Measurements from ENCODE around the gene DROSHA.

The DROSHA gene

DNA sequence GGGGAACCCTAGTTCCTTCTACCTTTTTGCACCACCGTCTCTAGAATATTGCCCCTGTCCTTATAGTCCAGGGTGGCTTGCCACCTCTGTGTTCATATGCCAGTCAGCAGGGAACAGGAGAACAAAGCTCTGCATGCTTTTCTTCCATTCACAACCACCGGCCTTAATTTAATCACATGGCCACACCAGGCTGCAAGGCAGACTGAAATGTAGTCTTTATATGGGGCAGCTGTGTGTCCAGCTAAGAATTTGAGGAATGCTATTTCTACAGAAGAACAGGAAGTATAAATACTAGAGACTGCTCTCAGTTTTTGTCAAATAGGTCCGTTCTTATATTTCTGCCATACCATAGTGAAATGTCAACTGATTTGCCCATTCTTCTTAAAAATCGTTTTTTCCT lies 6.0 kb upstream of the DROSHA start:
- DNase-seq (no peak), ATAC-seq (no peak)
- H3K9me3 Mint-ChIP-seq: no peaks in the 10 kb centered on the region
- no peaks in the 10 kb centered on the region for H3K27me3 Mint-ChIP-seq
- peaks cover 15% of the 10 kb centered on the region for H3K4me1 Mint-ChIP-seq
- no peak overlapping the region for H3K27ac Mint-ChIP-seq
- no peak overlapping the region for H3K4me3 Mint-ChIP-seq

DNA sequence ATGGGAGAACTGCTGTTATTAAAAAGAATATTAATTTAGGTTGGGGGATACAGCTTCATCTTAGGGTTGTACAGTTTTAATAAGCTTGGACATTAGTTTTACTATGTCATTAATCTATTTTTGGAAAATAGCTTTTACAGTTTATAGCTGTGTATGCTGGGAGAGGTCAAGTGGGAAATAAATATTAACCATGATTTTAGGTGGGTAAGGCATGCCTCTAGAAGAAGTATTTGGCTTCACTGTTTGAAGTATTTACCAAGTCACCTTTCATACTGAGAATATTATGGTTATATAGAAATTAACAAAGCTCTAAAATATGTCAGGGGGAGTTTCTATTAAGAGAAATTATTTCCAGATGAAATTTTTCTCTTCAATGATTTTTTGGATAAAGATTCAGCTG lies 5.5 kb upstream of the DROSHA start:
- H3K27ac Mint-ChIP-seq: peak overlapping the region in 1 of 2 donors; percentile 38
- no peaks in the 10 kb centered on the region for H3K9me3 Mint-ChIP-seq
- peaks cover 15% of the 10 kb centered on the region for H3K4me1 Mint-ChIP-seq
- no peaks in the 10 kb centered on the region for H3K27me3 Mint-ChIP-seq
- ATAC-seq (no peak), DNase-seq (no peak)
- H3K4me3 Mint-ChIP-seq: no peak overlapping the region

DNA sequence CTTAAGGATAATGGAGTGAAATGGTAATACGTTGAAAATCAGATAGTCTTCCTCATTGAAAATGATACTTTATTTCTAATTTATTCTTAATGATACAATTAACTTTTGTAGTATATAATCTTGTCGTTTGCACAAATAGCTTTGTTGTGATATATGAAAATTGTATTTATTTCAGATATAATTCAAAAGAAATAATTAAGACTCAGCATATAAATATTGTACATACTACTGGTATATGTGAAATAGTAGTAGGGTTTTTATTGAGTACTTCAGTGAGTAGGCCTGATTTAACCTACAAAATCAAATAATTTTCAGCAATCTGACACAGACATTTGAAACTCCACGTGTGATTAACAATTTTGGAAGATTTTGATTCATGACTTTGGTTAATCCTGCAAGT lies 5.0 kb upstream of the DROSHA start:
- H3K27ac Mint-ChIP-seq: no peak overlapping the region
- no peaks in the 10 kb centered on the region for H3K9me3 Mint-ChIP-seq
- ATAC-seq (no peak), DNase-seq (no peak)
- H3K4me1 Mint-ChIP-seq: peaks cover 15% of the 10 kb centered on the region
- H3K27me3 Mint-ChIP-seq: no peaks in the 10 kb centered on the region
- no peak overlapping the region for H3K4me3 Mint-ChIP-seq

DNA sequence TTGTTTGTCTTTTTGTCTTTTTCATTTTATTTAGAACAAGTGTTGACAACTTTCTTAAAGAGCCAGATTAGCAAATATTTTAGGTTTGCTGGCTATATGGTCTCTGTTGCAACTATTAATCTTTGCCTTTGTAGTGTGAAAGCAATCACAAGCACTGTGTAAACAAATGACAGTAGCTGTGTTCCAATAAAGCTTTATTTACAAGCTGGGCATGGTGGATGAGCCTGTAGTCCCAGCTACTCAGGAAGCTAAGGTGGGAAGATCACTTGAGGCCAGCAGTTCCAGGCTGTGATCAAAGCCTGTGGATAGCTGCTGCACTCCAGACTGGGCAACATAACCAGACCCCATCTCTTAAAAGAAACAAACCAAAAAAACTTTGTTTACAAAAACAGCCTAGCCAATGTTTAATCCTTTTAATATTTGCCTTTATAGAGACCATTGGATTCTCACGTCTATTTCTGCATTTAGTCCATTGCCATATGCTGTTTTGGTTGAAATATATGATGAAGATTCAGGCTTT lies 2.7 kb upstream of the DROSHA start:
- DNase-seq (no peak), ATAC-seq (no peak)
- H3K9me3 Mint-ChIP-seq: no peaks in the 10 kb centered on the region
- H3K27me3 Mint-ChIP-seq: no peaks in the 10 kb centered on the region
- no peak overlapping the region for H3K4me3 Mint-ChIP-seq
- H3K4me1 Mint-ChIP-seq: peaks cover 28% of the 10 kb centered on the region
- no peak overlapping the region for H3K27ac Mint-ChIP-seq

DNA sequence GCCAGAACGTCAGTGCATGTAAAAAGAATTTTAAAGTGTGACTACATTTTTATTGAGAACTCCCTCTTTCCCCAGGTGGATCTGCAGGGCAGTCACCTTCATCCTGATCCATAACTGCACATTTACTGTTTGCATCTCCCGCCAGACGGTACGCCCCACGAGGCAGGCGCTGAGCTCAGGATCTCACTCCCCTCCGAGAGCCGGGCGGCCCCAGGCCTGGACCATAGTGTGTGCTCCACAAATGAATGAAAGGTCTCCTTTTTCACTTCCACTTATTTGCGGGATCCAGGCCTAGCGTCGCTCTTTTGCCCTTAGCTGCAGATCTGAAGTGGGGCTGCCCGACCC lies 378 bp downstream of the DROSHA start:
- Mint-ChIP-seq H3K9me3 (no peaks in the 10 kb centered on the region), H3K4me1 (peaks cover 44% of the 10 kb centered on the region)
- DNase-seq: peak in 1 of 2 donors; percentile 31

DNA sequence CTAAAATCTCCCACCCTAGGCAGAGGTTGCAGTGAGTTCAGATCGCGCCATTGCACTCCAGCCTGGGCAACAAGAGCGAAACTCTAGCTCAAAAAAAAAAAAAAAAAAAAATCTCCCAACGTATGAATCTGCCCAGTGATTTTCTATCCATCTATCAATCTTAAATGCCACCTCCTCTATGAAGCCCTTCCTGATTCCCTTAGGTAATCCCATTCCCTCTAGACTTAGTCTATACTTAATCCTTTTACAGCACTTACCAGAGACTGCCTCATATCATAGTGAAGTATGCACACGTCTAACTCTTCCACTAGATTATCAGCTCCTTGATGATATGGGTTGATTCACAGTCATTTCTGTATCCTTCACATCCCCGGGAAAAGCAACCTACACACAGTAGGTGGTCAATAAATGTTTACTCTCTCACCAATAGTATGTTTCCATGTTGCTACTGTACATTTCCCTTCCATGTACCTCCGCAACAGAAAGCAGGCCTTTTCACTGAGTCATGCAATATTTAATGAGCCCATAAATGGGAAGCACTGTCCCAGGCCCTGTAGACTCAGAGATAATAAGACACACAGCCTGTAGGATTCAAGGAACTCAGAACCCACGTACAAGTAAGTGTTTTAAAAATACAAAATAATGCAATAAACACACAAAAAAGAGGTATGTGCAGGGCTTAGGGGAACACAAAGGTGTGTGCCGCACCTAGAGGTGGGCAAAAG lies 1.2 kb downstream of the DROSHA start:
- peaks cover 44% of the 10 kb centered on the region for H3K4me1 Mint-ChIP-seq
- H3K9me3 Mint-ChIP-seq: no peaks in the 10 kb centered on the region
- ATAC-seq: no peak
- H3K27me3 Mint-ChIP-seq: no peaks in the 10 kb centered on the region
- DNase-seq: no peak
- H3K4me3 Mint-ChIP-seq: peak overlapping the region; percentile 87 to 90
- no peak overlapping the region for H3K27ac Mint-ChIP-seq

More for the DNA sequence above, 378 bp downstream of the DROSHA start:
- ATAC-seq: peak; percentile 65
- Mint-ChIP-seq H3K27ac (peak overlapping the region; percentile 93 to 94), H3K27me3 (no peaks in the 10 kb centered on the region), H3K4me3 (peak overlapping the region; percentile 87 to 90)

DNA sequence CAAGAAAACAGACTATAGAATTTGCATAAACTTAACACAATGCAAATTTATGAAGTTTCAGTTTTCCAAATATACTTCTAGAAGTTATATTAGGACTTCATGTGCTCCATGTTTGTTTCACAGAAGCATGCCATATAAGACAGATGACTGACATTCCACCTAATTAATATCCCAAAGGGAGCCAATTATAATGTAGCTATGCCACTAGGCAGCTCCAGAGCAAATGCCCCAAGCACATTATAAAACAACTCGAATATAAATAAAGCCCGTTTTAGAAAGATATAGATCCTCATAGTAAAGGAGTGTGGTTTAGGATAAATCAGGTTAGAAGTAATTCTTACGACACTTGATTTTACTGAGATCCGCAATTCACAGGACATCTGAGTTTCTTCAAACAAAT lies 8.9 kb downstream of the DROSHA start:
- no peaks in the 10 kb centered on the region for H3K9me3 Mint-ChIP-seq
- ATAC-seq (no peak), DNase-seq (no peak)
- H3K27me3 Mint-ChIP-seq: no peaks in the 10 kb centered on the region
- no peak overlapping the region for H3K27ac Mint-ChIP-seq
- peaks cover under 1% of the 10 kb centered on the region for H3K4me1 Mint-ChIP-seq
- H3K4me3 Mint-ChIP-seq: no peak overlapping the region

DNA sequence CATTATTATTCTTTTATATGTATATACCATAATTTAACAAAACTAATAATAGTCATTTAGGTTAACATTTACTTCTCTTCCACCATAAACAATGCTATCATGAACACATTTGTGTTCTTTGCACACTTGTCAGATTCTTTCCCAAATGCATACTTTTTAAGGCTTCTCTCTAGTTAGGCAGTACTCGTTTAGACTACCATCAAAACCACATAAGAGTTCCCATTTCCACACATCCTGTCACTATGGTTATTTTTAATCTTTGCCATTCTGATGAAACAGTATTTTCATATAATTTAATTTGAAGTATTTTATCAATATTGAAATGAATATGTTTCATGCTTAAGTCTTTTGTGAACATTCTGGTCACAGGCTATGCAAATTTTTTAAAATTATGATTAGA lies 15.1 kb downstream of the DROSHA start:
- H3K27me3 Mint-ChIP-seq: no peaks in the 10 kb centered on the region
- H3K4me3 Mint-ChIP-seq: no peak overlapping the region
- DNase-seq (no peak), ATAC-seq (no peak)
- H3K27ac Mint-ChIP-seq: peak overlapping the region in 1 of 2 donors; percentile 25
- H3K4me1 Mint-ChIP-seq: peaks cover 6% of the 10 kb centered on the region
- no peaks in the 10 kb centered on the region for H3K9me3 Mint-ChIP-seq

DNA sequence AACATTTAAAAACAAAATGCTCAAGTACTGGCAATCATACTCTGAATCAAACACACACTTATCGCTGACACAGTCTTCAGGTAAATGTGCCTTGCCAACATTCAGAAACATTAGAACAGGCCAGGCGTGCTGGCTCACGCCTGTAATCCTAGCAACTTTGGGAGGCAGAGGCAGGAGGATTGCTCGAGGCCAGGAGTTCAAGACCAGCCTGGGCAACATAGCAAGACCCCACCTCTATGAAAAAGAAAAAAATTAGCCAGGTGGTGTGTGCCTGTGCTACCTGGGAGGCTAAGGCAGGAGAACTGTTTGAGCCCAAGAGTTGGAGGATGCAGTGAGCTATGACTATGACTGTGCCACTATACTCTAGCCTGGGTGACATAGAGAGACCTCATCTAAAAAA lies 20.6 kb downstream of the DROSHA start:
- Mint-ChIP-seq H3K4me3 (no peak overlapping the region), H3K4me1 (no peaks in the 10 kb centered on the region), H3K9me3 (no peaks in the 10 kb centered on the region), H3K27ac (no peak overlapping the region), H3K27me3 (no peaks in the 10 kb centered on the region)
- DNase-seq (no peak), ATAC-seq (no peak)

DNA sequence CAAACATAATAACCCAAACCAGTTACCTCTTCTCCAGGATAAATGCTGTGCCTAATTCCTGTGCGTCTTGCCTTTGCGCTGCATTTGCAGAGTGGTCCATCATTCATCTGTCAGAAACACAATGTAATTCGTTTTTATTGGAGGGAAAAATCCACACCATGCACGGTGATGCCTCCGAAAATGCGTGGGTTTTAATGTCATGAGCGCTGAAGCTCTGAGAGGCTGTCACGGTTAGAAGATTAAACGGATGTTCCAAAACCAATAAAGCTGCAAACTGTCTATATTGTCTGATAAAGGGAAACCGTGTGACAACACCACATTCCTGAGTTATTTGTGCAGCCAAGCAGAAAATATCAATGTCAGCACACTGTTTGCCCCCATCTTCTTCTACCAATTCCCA lies 27.4 kb downstream of the DROSHA start:
- Mint-ChIP-seq H3K27me3 (no peaks in the 10 kb centered on the region), H3K4me3 (no peak overlapping the region), H3K4me1 (no peaks in the 10 kb centered on the region), H3K9me3 (no peaks in the 10 kb centered on the region), H3K27ac (no peak overlapping the region)
- DNase-seq (no peak), ATAC-seq (no peak)

DNA sequence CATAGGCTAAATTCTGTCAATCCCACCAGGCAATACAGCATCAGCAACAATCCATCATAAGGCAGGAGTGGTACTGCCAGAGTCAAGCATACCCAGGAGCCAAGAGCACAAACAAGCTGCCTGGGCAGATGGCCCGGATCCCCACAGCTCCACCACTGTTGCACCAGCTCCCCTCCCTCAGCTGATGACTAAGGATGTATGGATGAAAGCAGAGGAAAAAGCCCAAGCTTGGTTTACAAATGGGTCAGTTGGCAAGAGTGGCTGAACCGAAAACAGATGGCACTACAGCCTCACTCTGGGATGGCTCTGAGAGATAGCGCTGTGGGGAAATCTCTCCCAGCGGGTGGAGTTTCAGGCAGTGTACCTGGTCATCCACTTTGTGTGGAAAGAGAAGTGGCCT lies 29.4 kb downstream of the DROSHA start:
- no peaks in the 10 kb centered on the region for H3K27me3 Mint-ChIP-seq
- H3K4me1 Mint-ChIP-seq: no peaks in the 10 kb centered on the region
- no peak for DNase-seq
- peak overlapping the region in 1 of 2 donors; percentile 43 for H3K27ac Mint-ChIP-seq
- ATAC-seq: no peak
- H3K9me3 Mint-ChIP-seq: no peaks in the 10 kb centered on the region
- no peak overlapping the region for H3K4me3 Mint-ChIP-seq

DNA sequence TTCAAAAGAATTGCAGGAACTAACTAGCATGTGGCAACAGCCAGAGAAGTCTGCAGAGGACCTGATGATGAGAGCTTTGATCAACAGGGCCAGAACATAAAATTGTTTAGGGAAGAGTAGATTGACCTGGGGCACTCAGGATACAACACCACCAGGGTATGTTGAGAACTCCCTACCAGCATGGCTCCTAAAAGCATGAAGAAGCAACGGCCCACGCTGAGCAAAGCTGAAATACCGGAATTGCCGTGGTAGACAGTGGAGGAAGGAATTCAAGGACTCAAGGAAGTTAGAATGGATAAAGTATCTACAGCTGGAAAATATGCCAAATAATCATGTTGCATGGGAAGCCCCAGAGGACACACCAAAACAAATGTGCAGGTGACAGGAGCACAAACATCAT lies 31.6 kb downstream of the DROSHA start:
- DNase-seq (no peak), ATAC-seq (no peak)
- Mint-ChIP-seq H3K27me3 (no peaks in the 10 kb centered on the region), H3K4me3 (no peak overlapping the region), H3K27ac (no peak overlapping the region), H3K9me3 (no peaks in the 10 kb centered on the region), H3K4me1 (no peaks in the 10 kb centered on the region)

DNA sequence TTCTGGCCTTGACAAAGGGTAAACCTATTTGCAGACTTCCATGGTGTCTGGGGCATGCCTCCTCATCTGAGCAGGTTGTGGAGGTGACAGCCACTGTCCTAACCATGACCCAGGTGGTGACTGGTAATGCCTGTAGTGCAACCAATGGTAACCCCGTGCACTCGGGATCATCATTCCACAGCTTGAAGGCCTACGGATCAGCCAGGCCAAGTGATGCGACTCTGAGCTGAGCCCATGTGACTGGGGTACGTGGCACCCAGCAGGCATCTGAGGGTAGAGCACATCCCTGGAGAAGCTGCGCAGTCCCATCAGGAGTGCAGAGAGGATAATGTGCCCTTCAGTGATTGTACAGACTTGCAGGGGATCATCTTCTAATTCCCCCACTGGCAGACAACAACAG lies 35.0 kb downstream of the DROSHA start:
- DNase-seq: no peak
- Mint-ChIP-seq H3K4me3 (no peak overlapping the region), H3K27me3 (no peaks in the 10 kb centered on the region), H3K27ac (no peak overlapping the region), H3K4me1 (no peaks in the 10 kb centered on the region), H3K9me3 (no peaks in the 10 kb centered on the region)
- no peak for ATAC-seq

DNA sequence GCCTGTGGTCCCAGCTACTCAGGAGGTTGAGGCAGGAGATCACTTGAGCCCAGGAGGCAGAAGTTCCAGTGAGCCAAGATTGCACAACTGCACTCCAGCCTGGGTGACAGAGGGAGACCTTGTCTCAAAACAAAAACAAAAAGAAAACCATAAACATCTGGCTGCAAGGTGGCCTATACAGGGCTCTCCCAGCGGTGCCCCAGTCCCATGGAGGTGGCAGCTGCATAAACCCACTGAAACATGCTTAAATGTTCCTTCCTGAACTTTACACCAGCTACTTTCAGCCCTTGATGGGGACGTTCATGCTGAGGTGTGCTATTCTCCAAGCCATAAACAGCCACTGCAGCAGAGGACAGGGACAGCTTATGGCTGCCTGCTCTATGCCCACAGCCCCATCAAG lies 35.6 kb downstream of the DROSHA start:
- DNase-seq (no peak), ATAC-seq (no peak)
- H3K9me3 Mint-ChIP-seq: no peaks in the 10 kb centered on the region
- no peaks in the 10 kb centered on the region for H3K4me1 Mint-ChIP-seq
- no peak overlapping the region for H3K4me3 Mint-ChIP-seq
- no peaks in the 10 kb centered on the region for H3K27me3 Mint-ChIP-seq
- H3K27ac Mint-ChIP-seq: no peak overlapping the region

DNA sequence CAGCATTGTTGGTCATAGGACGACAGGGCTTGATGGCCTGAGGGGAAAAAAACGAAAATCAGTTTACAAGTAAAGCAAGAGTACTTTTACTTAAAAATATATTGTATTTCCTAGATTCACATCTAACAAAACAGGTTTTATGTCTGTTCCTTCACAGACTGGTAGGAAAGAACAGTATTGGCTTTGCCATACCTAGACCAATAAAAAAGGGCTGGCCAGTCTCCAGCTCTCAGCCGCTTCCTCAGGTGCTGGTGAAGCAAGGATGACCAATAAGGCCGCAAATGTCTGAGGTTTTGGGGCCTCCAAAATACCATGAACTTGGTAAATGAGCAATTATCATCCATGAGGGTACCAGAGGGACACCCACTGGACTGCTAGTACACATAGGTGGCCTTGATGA lies 36.6 kb downstream of the DROSHA start:
- Mint-ChIP-seq H3K27ac (peak overlapping the region in 1 of 2 donors; percentile 63), H3K4me3 (no peak overlapping the region), H3K27me3 (no peaks in the 10 kb centered on the region), H3K4me1 (no peaks in the 10 kb centered on the region), H3K9me3 (no peaks in the 10 kb centered on the region)
- no peak for ATAC-seq
- no peak for DNase-seq

DNA sequence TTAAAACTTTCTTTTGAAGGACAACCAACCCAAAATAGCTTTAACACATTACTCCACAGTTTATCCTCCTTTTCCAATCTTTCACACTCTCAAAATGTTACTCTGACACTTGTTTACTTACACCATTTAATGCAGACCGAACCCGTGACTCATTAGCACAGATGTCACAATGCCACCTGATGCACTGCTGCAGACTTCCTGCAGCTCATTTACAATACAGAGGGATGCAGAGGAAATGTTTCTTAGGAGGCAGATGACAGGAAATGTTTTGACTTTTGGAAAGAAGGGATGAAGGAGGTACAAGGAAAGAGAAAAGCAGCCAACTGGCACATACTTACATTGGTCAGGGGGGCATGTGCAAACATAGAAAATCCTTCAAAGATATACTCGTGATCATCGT lies 39.0 kb downstream of the DROSHA start:
- H3K27ac Mint-ChIP-seq: no peak overlapping the region
- no peaks in the 10 kb centered on the region for H3K9me3 Mint-ChIP-seq
- H3K4me3 Mint-ChIP-seq: no peak overlapping the region
- no peaks in the 10 kb centered on the region for H3K4me1 Mint-ChIP-seq
- H3K27me3 Mint-ChIP-seq: no peaks in the 10 kb centered on the region
- ATAC-seq: no peak
- no peak for DNase-seq

DNA sequence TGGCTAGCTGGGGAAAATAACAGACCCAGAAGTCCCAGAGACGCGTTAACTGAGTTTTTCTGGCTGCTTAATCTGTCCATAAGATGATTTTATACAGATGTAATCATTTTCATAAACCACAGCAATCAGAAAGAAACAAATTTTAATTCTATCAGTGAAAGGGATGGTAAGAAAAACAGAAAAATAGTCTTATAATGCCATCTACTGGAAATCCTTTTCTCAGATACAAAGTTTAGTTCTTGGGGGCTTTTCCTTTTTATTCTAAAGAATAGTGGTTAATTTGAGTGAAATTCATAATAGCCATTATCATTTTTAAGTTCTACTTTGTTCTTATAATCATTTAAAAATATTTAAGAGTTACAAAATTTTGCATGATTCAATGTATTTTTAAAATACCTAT lies 44.4 kb downstream of the DROSHA start:
- Mint-ChIP-seq H3K4me1 (no peaks in the 10 kb centered on the region), H3K4me3 (no peak overlapping the region), H3K27ac (no peak overlapping the region), H3K9me3 (no peaks in the 10 kb centered on the region), H3K27me3 (no peaks in the 10 kb centered on the region)
- DNase-seq (no peak), ATAC-seq (no peak)
